Upper lobe of right lung (tissue), 1 donor: ENCODE data around the gene TRA2A. TPM values are rescaled to one million over a fixed set of nuclear protein-coding genes. Genes with fewer than 3 reads are reported as not detected.
"Not testable (repeated sequence)": the region's sequence is repeated elsewhere in the genome, so short reads cannot be mapped to it uniquely, and the experiment has no call there.

ENCODE experiments used
- ATAC-seq: fragments of 200-7000 bp; cut with Tn5 transposase; one replicate; pipeline ENCODE4 v1.9.1; 2020; ENCODE audit warnings: mild to moderate bottlenecking, moderate library complexity
- DNase-seq: peaks from one replicate; pipeline ENCODE4 v3.0.0-alpha.2; 2020
- H3K27ac ChIP-seq: fragments of 200-600 bp; one replicate; pipeline ENCODE4 v1.8.0; 2022
- H3K27me3 ChIP-seq: fragments of 200-600 bp; one replicate; pipeline ENCODE4 v1.8.0; 2022; ENCODE audit warnings: mild to moderate bottlenecking
- H3K36me3 ChIP-seq: fragments of 200-600 bp; one replicate; pipeline ENCODE4 v1.8.0; 2022
- H3K4me1 ChIP-seq: fragments of 200-600 bp; one replicate; pipeline ENCODE4 v1.8.0; 2022
- H3K4me3 ChIP-seq: fragments of 200-600 bp; one replicate; pipeline ENCODE4 v1.8.0; 2022; ENCODE audit warnings: mild to moderate bottlenecking
- H3K9me3 ChIP-seq: fragments of 200-600 bp; one replicate; pipeline ENCODE4 v1.8.0; 2022
- CTCF ChIP-seq: fragments of 200-600 bp; IDR thresholded peaks from one replicate; pipeline ENCODE4 v1.8.0; 2022; ENCODE audit warnings: antibody characterized with exemption
- intact Hi-C: fragments of 100-400 bp; cut with DNase I; formaldehyde crosslinking; loops from one replicate; pipeline ENCODE4 v1.11.0; 2022
- total RNA-seq: library from RNA; stranded (reverse); fragmentation: NEBNext Ultra II Directional; extraction: Animal tissue kit (Norgen Biotek cat#: 25700); gene quantifications from one replicate; pipeline ENCODE4 v1.2.1, GENCODE V29; 2021
- donor health status: DM: no; HTN: yes; CAD: no; lungs with severe emphysema.

TRA2A gene
- total RNA-seq, 1 donor from 2014 or later: 71.6 TPM

GRCh38 chr7:23523486-23524075 is 8.2 kb downstream of the TRA2A start:
- Histone ChIP-seq H3K4me3 (no peak overlapping the region), H3K27me3 (no peaks in the 10 kb centered on the region), H3K36me3 (peaks cover 36% of the 10 kb centered on the region), H3K4me1 (peaks cover 48% of the 10 kb centered on the region), H3K9me3 (no peaks in the 10 kb centered on the region), H3K27ac (no peak overlapping the region)
- DNase-seq (no peak), ATAC-seq (no peak)
- intact Hi-C loops: no loop called here
- no peak for TF ChIP-seq CTCF

GRCh38 chr7:23520582-23520981 is 11.2 kb downstream of the TRA2A start:
- no peak overlapping the region for H3K27ac ChIP-seq
- H3K9me3 ChIP-seq: no peaks in the 10 kb centered on the region
- peaks cover 21% of the 10 kb centered on the region for H3K4me1 ChIP-seq
- no peak overlapping the region for H3K4me3 ChIP-seq
- intact Hi-C loops: no loop called here
- TF ChIP-seq CTCF: no peak
- DNase-seq (no peak), ATAC-seq (no peak)
- no peaks in the 10 kb centered on the region for H3K27me3 ChIP-seq
- H3K36me3 ChIP-seq: peaks cover 65% of the 10 kb centered on the region

- intact Hi-C loops: no loop called here
- DNase-seq (no peak), ATAC-seq (no peak)
- H3K36me3 ChIP-seq: peaks cover 97% of the 10 kb centered on the region
- no peaks in the 10 kb centered on the region for H3K27me3 ChIP-seq
- H3K4me3 ChIP-seq: no peak overlapping the region
- H3K27ac ChIP-seq: no peak overlapping the region
- no peak for TF ChIP-seq CTCF
- H3K9me3 ChIP-seq: no peaks in the 10 kb centered on the region
- no peaks in the 10 kb centered on the region for H3K4me1 ChIP-seq
Measured at GRCh38 chr7:23514755-23515154, 17.0 kb downstream of the TRA2A start.

- DNase-seq, H3K27ac ChIP-seq, H3K4me3 ChIP-seq, ATAC-seq, H3K4me1 ChIP-seq, H3K27me3 ChIP-seq, H3K9me3 ChIP-seq, intact Hi-C loops: not testable (repeated sequence)
- peaks cover 97% of the 10 kb centered on the region for H3K36me3 ChIP-seq
Measured at GRCh38 chr7:23513746-23514145, 18.0 kb downstream of the TRA2A start.

GRCh38 chr7:23494009-23494408 is 37.8 kb downstream of the TRA2A start:
- Histone ChIP-seq H3K36me3 (no peaks in the 10 kb centered on the region), H3K9me3 (no peaks in the 10 kb centered on the region), H3K27ac (no peak overlapping the region), H3K27me3 (no peaks in the 10 kb centered on the region), H3K4me1 (no peaks in the 10 kb centered on the region), H3K4me3 (no peak overlapping the region)
- ATAC-seq (no peak), DNase-seq (no peak)
- intact Hi-C loops: no loop called here
- no peak for TF ChIP-seq CTCF

- DNase-seq (no peak), ATAC-seq (no peak)
- TF ChIP-seq CTCF: no peak
- Histone ChIP-seq H3K4me1 (no peaks in the 10 kb centered on the region), H3K36me3 (no peaks in the 10 kb centered on the region), H3K27ac (no peak overlapping the region), H3K4me3 (no peak overlapping the region), H3K27me3 (no peaks in the 10 kb centered on the region), H3K9me3 (no peaks in the 10 kb centered on the region)
- intact Hi-C loops: no loop called here
Measured at GRCh38 chr7:23491502-23491901, 40.3 kb downstream of the TRA2A start.
